ENCODE results near the gene ARHGAP22.

DNA sequence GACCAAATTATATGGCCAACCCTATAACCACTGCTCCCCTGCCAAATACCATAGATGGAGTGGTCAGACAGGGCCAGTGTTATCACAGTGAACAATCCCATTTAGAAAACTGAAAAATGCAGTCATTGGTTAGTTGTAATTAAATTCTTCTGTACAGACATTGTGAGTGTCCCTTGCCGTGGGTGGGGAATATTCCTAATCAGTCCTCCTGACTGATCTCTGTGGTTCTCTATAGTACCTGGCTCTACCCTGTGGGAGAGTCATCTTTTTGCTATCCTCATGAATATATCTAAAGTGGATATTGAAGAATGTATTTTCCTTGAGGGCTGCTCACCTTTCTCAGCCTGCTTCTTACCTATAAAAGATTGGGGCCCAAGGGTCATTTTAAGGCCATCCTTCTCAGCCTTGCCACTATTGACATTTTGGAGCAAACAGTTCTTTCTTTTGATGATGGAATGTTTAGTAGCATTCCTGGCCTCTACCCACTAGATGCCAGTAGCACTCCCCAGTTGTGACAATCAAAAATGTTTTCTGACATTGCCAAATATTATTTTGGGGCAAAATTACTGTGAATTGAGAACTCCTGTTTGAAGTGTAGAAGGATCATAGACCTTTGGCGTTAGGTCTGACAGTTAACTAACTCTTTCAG lies 188.2 kb downstream of the ARHGAP22 start:
- TF ChIP-seq, protein P1, sequence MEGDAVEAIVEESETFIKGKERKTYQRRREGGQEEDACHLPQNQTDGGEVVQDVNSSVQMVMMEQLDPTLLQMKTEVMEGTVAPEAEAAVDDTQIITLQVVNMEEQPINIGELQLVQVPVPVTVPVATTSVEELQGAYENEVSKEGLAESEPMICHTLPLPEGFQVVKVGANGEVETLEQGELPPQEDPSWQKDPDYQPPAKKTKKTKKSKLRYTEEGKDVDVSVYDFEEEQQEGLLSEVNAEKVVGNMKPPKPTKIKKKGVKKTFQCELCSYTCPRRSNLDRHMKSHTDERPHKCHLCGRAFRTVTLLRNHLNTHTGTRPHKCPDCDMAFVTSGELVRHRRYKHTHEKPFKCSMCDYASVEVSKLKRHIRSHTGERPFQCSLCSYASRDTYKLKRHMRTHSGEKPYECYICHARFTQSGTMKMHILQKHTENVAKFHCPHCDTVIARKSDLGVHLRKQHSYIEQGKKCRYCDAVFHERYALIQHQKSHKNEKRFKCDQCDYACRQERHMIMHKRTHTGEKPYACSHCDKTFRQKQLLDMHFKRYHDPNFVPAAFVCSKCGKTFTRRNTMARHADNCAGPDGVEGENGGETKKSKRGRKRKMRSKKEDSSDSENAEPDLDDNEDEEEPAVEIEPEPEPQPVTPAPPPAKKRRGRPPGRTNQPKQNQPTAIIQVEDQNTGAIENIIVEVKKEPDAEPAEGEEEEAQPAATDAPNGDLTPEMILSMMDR (conservative IDR thresholded peaks at IDR 0.05 in 1 of 2, IDR thresholded peaks at IDR 0.05 in 1 of 2; ENCODE audit: extremely low read depth in 1 of 2, insufficient read depth in 1 of 2, low read depth in 1 of 2, low read length in 2 of 2) = peak in 1 of 2 donors; percentile 23
- no peak for TF ChIP-seq EZH2 (IDR thresholded peaks at IDR 0.05; ENCODE audit: borderline replicate concordance, low read length)
